NB4 (cell line): ENCODE results near the gene PRM2.

Experiments used
- MYC ChIP-seq: IDR thresholded peaks from 2 replicates; pipeline ENCODE4 v1.6.1; 2011; ENCODE audit warnings: low read depth, low read length
- POLR2A ChIP-seq: IDR thresholded peaks from 2 replicates; pipeline ENCODE4 v1.6.1; 2011; ENCODE audit warnings: mild to moderate bottlenecking; ENCODE audit not compliant: insufficient read length; ENCODE audit errors: extremely low read depth
- TF ChIP-seq, protein P1 (sequence below): IDR thresholded peaks from one replicate; pipeline ENCODE4 v1.5.1; 2012; ENCODE audit warnings: low read depth, low read length

DNA sequence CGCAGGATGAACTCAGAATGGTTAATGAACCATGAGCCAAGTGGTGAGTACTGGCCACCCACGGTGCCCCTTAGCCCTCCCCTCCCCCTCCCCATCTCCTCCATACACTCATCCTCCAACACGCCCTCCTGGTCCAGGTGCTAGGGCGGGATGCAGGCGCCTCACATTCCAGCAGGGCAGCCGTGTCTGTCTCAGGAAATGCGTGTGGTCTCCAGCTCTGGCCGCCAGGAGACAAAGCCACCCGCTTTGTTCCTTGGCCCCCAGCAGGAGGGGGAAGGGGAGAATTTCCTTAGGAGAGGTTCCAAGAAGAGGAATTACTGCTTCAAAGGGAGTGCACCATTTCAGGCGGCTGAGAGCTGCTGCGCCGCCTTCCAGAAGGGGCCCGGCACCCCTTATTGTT, 39.2 kb upstream of the PRM2 start:
- no peak for TF ChIP-seq POLR2A
- TF ChIP-seq, protein P1, sequence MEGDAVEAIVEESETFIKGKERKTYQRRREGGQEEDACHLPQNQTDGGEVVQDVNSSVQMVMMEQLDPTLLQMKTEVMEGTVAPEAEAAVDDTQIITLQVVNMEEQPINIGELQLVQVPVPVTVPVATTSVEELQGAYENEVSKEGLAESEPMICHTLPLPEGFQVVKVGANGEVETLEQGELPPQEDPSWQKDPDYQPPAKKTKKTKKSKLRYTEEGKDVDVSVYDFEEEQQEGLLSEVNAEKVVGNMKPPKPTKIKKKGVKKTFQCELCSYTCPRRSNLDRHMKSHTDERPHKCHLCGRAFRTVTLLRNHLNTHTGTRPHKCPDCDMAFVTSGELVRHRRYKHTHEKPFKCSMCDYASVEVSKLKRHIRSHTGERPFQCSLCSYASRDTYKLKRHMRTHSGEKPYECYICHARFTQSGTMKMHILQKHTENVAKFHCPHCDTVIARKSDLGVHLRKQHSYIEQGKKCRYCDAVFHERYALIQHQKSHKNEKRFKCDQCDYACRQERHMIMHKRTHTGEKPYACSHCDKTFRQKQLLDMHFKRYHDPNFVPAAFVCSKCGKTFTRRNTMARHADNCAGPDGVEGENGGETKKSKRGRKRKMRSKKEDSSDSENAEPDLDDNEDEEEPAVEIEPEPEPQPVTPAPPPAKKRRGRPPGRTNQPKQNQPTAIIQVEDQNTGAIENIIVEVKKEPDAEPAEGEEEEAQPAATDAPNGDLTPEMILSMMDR, result no peak
- TF ChIP-seq MYC, result no peak
